Middle frontal gyrus (tissue), 1 donor: Measurements from ENCODE around the gene ZNF839.
"Not testable (repeated sequence)": the region's sequence is repeated elsewhere in the genome, so short reads cannot be mapped to it uniquely, and the experiment has no call there.

Experiments
- DNase-seq: peaks from one replicate; pipeline ENCODE4 v3.0.0-alpha.2; 2015; ENCODE audit warnings: low spot score; ENCODE audit errors: extremely low spot score

The ZNF839 gene

DNA sequence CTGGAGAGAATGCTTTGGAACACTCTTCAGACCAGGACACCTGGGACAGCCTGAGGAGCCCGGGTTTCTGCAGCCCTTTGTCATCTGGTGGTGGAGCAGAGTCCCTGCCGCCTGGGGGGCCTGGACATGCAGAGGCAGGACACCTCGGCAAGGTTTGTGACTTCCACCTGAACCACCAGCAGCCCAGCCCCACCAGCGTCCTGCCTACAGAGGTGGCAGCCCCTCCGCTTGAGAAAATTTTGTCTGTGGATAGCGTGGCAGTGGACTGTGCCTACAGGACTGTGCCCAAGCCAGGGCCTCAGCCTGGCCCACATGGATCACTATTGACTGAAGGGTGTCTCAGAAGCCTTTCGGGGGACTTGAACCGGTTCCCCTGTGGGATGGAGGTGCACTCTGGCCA lies 22.0 kb downstream of the ZNF839 start:
- no peak for DNase-seq

- no peak for DNase-seq
Observed at GRCh38 chr14:102342238-102342637, 22.7 kb downstream of the ZNF839 start.

GRCh38 chr14:102344084-102344483 lies 24.5 kb downstream of the ZNF839 start:
- no peak for DNase-seq

GRCh38 chr14:102344485-102344884 lies 24.9 kb downstream of the ZNF839 start:
- peak; percentile 59 for DNase-seq

GRCh38 chr14:102345232-102345631 lies 25.7 kb downstream of the ZNF839 start:
- no peak for DNase-seq

- no peak for DNase-seq
Observed at GRCh38 chr14:102346645-102347044, 27.1 kb downstream of the ZNF839 start.

GRCh38 chr14:102348376-102348775 lies 28.8 kb downstream of the ZNF839 start:
- DNase-seq, result no peak

DNA sequence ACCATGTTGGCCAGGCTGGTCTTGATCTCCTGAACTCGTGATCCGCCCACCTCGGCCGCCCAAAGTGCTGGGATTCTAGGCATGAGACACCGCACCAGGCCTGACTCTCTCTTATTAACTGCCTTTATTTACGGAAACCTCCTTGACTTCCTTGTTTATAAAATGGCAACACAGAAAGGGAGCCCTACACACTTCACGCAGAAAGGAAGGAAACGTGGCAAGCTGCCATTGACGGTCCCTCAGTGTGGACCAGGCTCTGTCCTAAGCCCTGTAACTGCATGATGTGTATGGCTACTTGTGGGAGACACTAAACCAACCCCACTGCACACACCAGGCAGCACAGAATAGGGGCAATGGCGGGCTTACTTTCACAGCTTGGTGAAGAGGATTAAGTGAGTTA lies 31.5 kb downstream of the ZNF839 start:
- no peak for DNase-seq

GRCh38 chr14:102351593-102351992 lies 32.0 kb downstream of the ZNF839 start:
- not testable (repeated sequence) for DNase-seq

DNA sequence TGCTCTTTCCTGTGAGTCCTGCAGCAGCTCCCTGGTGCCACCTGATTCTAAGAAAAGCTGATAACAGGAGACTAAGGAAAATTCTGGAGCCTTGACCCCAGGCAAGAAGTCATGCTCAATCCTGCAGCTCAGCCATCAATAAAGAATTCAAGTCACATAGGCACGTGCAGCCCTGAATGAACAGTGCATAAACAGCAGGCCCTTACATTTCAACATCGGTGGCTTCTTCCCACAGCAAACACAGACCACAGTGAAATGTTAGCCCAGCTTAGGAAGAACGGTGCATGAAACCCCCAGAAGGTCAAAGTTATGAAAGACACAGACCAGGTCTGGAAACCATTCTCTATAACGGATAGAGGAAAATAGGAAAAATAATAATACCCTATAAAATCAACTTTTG lies 32.7 kb downstream of the ZNF839 start:
- DNase-seq, result no peak

DNA sequence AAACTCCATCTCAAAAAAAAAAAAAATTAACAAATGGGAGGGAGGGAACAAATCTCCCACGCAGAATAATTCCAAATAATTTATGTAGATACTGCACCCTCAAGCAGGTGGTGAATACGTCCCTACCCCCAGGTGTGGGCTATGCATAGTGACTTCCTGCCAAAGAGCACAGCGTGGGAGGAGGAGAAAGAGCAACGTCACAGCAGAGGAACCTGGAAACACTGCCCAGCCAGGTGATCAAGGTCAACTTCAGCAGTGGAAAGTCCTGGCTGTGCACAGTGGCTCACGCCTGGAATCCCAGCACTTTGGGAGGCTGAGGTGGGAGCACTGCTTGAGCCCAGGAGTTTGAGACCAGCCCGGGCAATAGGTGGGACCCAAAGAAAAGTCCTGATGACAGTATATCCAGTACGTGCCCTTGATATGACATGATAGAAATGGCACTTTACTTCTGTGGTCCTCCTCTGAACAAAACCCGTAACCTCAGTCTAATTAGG lies 33.6 kb downstream of the ZNF839 start:
- DNase-seq, result no peak

GRCh38 chr14:102356280-102356679 lies 36.7 kb downstream of the ZNF839 start:
- no peak for DNase-seq

DNA sequence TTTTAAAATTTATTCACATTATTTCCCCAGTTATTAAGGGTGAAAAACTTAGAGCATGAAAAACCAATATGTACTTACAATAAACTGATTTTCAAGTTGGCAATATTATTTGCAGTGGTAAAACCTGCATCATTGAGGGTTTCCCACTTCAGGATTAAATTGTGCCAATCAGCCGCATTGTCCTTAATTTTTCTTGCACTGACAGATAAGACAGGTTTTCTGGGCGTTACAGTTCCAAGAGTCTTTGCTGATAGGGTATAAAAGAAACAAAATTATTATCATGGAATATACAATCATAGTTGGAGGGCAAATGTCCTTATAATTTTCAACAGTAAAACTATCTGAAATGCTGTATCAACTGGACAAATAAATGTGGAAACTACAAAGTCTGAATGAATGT lies 39.8 kb downstream of the ZNF839 start:
- DNase-seq, result no peak

DNA sequence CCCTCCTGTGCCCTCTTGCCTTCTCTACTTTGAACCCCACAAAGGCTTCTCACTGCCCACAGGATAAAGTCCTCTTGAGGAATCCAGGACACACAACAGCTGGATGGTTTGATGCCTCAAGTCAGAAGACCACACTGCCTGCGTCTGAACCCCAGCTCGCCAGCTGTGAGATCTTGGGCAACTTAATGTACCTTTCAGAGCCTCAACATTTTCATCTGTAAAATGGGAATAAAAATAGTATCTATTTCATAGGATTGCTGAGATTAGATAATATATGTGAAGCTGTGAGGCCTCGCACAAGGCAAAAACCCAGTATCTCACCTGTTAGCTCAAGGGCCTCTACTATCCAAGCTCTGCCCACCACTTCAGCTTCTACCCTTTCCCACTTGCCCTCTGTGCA lies 40.8 kb downstream of the ZNF839 start:
- DNase-seq, result no peak

DNA sequence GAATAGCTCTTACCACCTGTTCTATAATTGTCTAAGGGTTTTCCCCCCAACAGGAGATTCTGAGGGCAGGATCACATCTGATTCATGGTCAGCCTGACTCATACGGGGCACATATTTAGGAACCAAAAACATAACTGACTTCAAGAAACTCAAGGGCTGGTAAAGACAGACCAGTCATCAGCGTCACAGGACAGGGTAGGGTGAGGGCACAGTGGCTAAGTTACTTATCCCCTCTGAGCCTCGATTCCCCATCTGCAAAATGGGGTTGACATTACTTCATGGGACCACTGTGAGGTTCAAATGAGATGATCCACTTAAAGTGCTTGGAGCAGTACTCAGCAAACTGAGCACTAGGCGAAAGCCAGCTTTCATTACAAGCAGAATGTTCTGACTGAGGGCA lies 42.5 kb downstream of the ZNF839 start:
- no peak for DNase-seq

GRCh38 chr14:102362545-102363181 lies 43.1 kb downstream of the ZNF839 start, which contains the start of the genes CINP and TECPR2:
TSS of gene CINP (minus strand) at chr14:102362890. CDS start at chr14:102362851, 39 bp downstream.
TSS of gene TECPR2 (plus strand) at chr14:102362941. CDS start at chr14:102376722, 13,781 bp downstream.
- DNase-seq, result peak; percentile 95

- DNase-seq, result no peak
Observed at GRCh38 chr14:102363182-102363943, 43.8 kb downstream of the ZNF839 start.

GRCh38 chr14:102370305-102370809 lies 50.8 kb downstream of the ZNF839 start:
- DNase-seq, result no peak

- no peak for DNase-seq
Observed at GRCh38 chr14:102371361-102371760, 51.8 kb downstream of the ZNF839 start.

DNA sequence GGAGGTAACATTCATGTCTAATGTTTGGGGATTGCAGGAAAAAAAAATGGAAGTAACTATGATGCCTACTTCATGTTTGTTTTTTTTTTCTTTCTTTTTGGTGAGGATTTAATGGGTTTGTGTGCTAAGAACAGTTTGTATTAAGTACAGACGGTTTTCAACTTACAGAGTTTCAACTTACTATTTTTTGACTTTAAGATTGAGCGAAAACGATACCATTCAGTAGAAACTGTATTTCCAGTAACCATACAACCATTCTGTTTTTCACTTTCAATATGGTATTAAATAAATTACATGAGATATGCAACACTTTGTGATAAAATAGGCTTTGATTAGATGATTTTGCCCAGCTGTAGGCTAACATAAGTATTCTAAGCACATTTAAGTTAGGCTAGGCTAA lies 53.6 kb downstream of the ZNF839 start:
- DNase-seq, result no peak

DNA sequence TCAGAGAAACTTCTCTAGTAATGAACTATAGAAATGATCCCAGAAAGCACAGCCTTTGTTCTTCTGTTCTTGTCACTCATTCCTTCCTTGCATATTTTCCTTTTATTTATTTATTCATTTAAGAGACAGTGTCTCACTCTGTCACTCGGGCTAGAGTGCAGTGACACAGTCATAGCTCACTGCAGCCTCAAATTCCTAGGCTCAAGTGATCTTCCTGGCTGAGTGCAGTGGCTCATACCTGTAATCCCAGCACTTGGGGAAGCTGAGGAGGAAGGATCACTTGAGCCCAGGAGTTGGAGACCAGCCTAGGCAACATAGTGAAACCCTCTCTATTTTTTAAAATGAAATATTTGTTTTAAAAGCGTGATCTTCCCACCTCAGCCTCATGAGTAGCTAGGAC lies 54.7 kb downstream of the ZNF839 start:
- no peak for DNase-seq

GRCh38 chr14:102375119-102375518 lies 55.6 kb downstream of the ZNF839 start:
- DNase-seq, result no peak
